ENCODE measurements around the gene BGLAP. TPM values are rescaled to one million over a fixed set of nuclear protein-coding genes. Genes with fewer than 3 reads are reported as not detected.

The BGLAP gene
- total and polyA plus RNA-seq, 11 donors, result 0.32 to 0.99 (median 0.58) TPM; not detected in 3

DNA sequence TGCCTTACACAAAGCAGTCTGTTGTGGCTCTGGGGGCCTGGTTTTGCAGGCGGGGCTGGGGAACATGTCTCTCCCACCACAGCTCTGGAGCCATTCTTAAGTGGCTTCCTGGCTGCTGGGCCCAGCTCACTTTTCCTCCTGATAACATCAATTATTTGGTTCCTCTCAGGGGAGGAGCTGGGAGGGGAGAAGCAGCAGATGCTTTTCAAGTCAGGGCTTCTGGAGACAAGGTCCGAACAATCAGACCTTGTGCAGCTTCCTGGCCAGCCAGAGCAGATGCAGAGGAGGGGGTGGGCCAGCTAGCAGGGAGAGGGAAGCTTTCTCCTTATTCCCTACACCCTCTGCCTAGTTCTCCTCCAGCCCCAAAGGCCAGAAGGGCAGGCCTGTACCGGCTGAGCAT lies 9.5 kb downstream of the BGLAP start:
- ATAC-seq (peak; percentile 10 to 75 (median 23)), DNase-seq (peak in 4 of 5 donors; percentile 41 to 51 (median 47))
- Histone ChIP-seq H3K27ac (peak overlapping the region in 6 of 12 donors; percentile 25 to 54 (median 45)), H3K4me1 (peaks cover 0 to 49% (median 26%) of the 10 kb centered on the region in 12 donors), H3K9me3 (no peaks in the 10 kb centered on the region), H3K36me3 (peaks cover 2 to 79% (median 71%) of the 10 kb centered on the region in 9 donors), H3K4me3 (no peak overlapping the region), H3K27me3 (no peaks in the 10 kb centered on the region)
- 27 to 32% (median 28%) methylated on average over 3 of the region's 3 CpGs for WGBS, 4 donors
- intact Hi-C loops (cut with DNase I), result loop anchor here in 1 of 10 donors (10.0 kb wide), 1 partner anchor 63 kb away; no protein-coding TSS in a partner anchor
- TF ChIP-seq POLR2A (IDR thresholded peaks at IDR 0.05), result no peak
- TF ChIP-seq, protein P1, sequence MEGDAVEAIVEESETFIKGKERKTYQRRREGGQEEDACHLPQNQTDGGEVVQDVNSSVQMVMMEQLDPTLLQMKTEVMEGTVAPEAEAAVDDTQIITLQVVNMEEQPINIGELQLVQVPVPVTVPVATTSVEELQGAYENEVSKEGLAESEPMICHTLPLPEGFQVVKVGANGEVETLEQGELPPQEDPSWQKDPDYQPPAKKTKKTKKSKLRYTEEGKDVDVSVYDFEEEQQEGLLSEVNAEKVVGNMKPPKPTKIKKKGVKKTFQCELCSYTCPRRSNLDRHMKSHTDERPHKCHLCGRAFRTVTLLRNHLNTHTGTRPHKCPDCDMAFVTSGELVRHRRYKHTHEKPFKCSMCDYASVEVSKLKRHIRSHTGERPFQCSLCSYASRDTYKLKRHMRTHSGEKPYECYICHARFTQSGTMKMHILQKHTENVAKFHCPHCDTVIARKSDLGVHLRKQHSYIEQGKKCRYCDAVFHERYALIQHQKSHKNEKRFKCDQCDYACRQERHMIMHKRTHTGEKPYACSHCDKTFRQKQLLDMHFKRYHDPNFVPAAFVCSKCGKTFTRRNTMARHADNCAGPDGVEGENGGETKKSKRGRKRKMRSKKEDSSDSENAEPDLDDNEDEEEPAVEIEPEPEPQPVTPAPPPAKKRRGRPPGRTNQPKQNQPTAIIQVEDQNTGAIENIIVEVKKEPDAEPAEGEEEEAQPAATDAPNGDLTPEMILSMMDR (IDR thresholded peaks at IDR 0.05), result no peak

DNA sequence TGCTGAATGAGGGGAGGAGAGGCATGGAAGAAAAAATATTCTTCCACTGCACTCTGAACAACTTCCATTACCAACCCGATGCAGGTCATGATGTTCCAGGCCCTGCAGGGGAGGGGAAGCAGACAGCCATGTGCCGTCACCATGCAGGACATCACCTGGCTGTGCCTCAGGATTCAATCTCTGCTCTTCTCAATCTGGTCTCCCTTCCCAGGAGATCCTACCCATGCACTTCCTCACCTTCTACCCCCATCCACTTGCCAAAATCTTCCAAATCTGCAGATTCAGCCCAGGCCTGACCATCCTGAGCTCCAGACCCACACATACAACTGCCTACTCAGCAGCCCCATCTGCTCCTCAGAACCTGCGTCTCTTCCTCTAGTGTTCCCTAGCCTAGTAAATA lies 11.7 kb downstream of the BGLAP start:
- Histone ChIP-seq H3K9me3 (no peaks in the 10 kb centered on the region), H3K27ac (no peak overlapping the region), H3K27me3 (no peaks in the 10 kb centered on the region), H3K4me3 (no peak overlapping the region), H3K36me3 (peaks cover 2 to 100% (median 92%) of the 10 kb centered on the region in 9 donors), H3K4me1 (peaks cover 0 to 30% (median 12%) of the 10 kb centered on the region in 12 donors)
- DNase-seq (no peak), ATAC-seq (no peak)
- intact Hi-C loops (cut with DNase I), result loop anchor here in 1 of 10 donors (10.0 kb wide), 1 partner anchor 61 kb away; no protein-coding TSS in a partner anchor
- TF ChIP-seq, protein P1 (IDR thresholded peaks at IDR 0.05), result no peak
- no peak for TF ChIP-seq POLR2A (IDR thresholded peaks at IDR 0.05)
- WGBS, 4 donors, result 87 to 97% (median 90%) methylated on average over 3 of the region's 3 CpGs

DNA sequence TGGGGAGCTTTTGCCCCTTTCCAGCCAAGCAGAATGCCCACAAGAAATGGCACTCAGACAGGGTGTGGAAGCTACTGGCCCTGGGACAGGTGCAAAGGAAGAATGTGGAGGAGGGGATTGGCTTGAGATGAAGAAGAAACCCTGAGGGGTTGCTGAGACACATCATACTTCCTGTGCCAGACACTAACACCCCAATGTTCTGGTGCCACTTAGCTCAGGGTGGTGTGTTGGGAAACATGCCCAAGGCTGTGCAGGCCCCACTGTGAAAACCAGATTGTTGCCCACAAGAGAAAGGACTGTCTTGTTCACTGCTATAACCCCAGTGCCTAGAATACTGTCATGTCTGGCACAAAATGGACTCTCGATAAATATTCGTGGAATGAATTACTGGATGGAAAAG lies 15.7 kb downstream of the BGLAP start:
- TF ChIP-seq POLR2A (IDR thresholded peaks at IDR 0.05), result no peak
- TF ChIP-seq, protein P1 (IDR thresholded peaks at IDR 0.05), result no peak
- intact Hi-C loops (cut with DNase I), result loop anchor here in 1 of 10 donors (10.0 kb wide), 1 partner anchor 57 kb away; no protein-coding TSS in a partner anchor
- Histone ChIP-seq H3K27ac (no peak overlapping the region), H3K36me3 (peaks cover 2 to 100% (median 95%) of the 10 kb centered on the region in 9 donors), H3K4me3 (no peak overlapping the region), H3K27me3 (no peaks in the 10 kb centered on the region), H3K4me1 (no peaks in the 10 kb centered on the region), H3K9me3 (no peaks in the 10 kb centered on the region)
- no peak for ATAC-seq
- no peak for DNase-seq
- WGBS, 4 donors, result 88 to 97% (median 90%) methylated on average over 2 of the region's 2 CpGs

DNA sequence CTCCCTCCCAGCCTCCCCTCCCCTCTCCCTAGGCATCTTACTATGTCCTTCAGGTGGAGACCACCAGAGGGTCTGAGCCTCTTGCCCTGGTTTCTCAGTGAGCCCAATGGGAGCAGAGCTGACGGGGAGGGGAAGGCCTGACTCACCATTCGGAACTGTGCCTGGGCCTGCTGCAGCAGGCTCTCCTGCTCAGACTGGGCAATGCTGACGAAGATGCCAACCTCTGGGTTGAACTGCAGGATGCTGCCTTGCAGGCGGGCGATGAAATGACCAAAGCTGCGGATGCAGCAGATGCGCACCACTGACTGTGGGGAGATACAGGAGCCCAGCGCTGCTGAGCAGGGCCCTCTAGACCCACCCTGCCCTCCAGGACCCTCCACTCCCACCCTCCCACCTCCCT lies 16.9 kb downstream of the BGLAP start:
- Histone ChIP-seq H3K4me1 (no peaks in the 10 kb centered on the region), H3K4me3 (no peak overlapping the region), H3K36me3 (peaks cover 0 to 100% (median 95%) of the 10 kb centered on the region in 9 donors), H3K9me3 (no peaks in the 10 kb centered on the region), H3K27me3 (no peaks in the 10 kb centered on the region), H3K27ac (no peak overlapping the region)
- intact Hi-C loops (cut with DNase I), result loop anchor here in 1 of 10 donors (10.0 kb wide), 1 partner anchor 56 kb away; no protein-coding TSS in a partner anchor
- TF ChIP-seq POLR2A (IDR thresholded peaks at IDR 0.05), result no peak
- TF ChIP-seq, protein P1 (IDR thresholded peaks at IDR 0.05), result no peak
- 95 to 99% (median 97%) methylated on average over 7 to 8 of the region's 8 CpGs for WGBS, 4 donors
- no peak for ATAC-seq
- DNase-seq, result no peak
